HepG2 (cell line): ENCODE results near the gene NCOA4. TPM values are rescaled to one million over a fixed set of nuclear protein-coding genes. Genes with fewer than 3 reads are reported as not detected.

Source experiments
- FOXO4 ChIP-seq: sonication (generic); formaldehyde crosslinking; conservative IDR thresholded peaks from 2 replicates; pipeline ENCODE4 v1.8.1; 2023; ENCODE audit warnings: missing genetic modification reagents
- MTERF4 ChIP-seq: sonication (generic); formaldehyde crosslinking; IDR thresholded peaks from 2 replicates; pipeline ENCODE4 v1.8.0; 2023; ENCODE audit warnings: mild to moderate bottlenecking, missing genetic modification reagents
- NAIF1 ChIP-seq: sonication (generic); formaldehyde crosslinking; IDR thresholded peaks from 2 replicates; pipeline ENCODE4 v1.5.0; 2020; ENCODE audit warnings: mild to moderate bottlenecking, missing genetic modification reagents, borderline replicate concordance
- NFKBIZ ChIP-seq: IDR thresholded peaks from 2 replicates; pipeline ENCODE4 v1.6.1; 2018; ENCODE audit warnings: missing genetic modification reagents, missing compliant biosample characterization
- NR2F1 ChIP-seq, 2 experiments: fragments of 450-650 bp in 1 of 2; formaldehyde crosslinking in 1 of 2; IDR thresholded peaks; 2 replicates each; pipeline versions ENCODE4 v1.5.0 to v1.6.1; 2016 to 2020; ENCODE audit warnings: mild to moderate bottlenecking in 1 of 2, missing compliant biosample characterization in 1 of 2, missing genetic modification reagents in 1 of 2, moderate library complexity in 1 of 2
- SIN3A ChIP-seq: IDR thresholded peaks from 2 replicates; pipeline ENCODE4 v1.6.1; 2011; ENCODE audit warnings: low read depth, mild to moderate bottlenecking, control low read depth, low read length, borderline replicate concordance
- SNAI1 ChIP-seq: sonication (generic); formaldehyde crosslinking; IDR thresholded peaks from 2 replicates; pipeline ENCODE4 v1.5.0; 2020; ENCODE audit warnings: mild to moderate bottlenecking, missing genetic modification reagents, borderline replicate concordance
- SP5 ChIP-seq: IDR thresholded peaks from 2 replicates; pipeline ENCODE4 v1.6.1; 2016; ENCODE audit warnings: low read depth, borderline replicate concordance
- XRCC5 ChIP-seq: fragments of 200-400 bp; formaldehyde crosslinking; optimal IDR thresholded peaks from 2 replicates; pipeline ENCODE3; 2017; ENCODE audit warnings: mild to moderate bottlenecking, low read length
- ZBTB46 ChIP-seq: sonication (generic); formaldehyde crosslinking; IDR thresholded peaks from 2 replicates; pipeline ENCODE4 v1.4.0; 2020; ENCODE audit warnings: mild to moderate bottlenecking, missing genetic modification reagents, borderline replicate concordance
- ZNF3 ChIP-seq: IDR thresholded peaks from 2 replicates; pipeline ENCODE4 v1.7.0; 2017; ENCODE audit warnings: inconsistent platforms
- ZNF414 ChIP-seq: sonication (generic); formaldehyde crosslinking; IDR thresholded peaks from 2 replicates; pipeline ENCODE4 v1.5.0; 2020; ENCODE audit warnings: missing genetic modification reagents
- ZNF546 ChIP-seq: sonication (generic); formaldehyde crosslinking; conservative IDR thresholded peaks from 2 replicates; pipeline ENCODE4 v1.8.1; 2023; ENCODE audit warnings: mild to moderate bottlenecking, missing genetic modification reagents
- ZNF552 ChIP-seq: sonication (generic); formaldehyde crosslinking; IDR thresholded peaks from 2 replicates; pipeline ENCODE4 v1.9.0; 2022; ENCODE audit warnings: missing genetic modification reagents, mild to moderate bottlenecking, borderline replicate concordance
- ZNF646 ChIP-seq: sonication (generic); formaldehyde crosslinking; IDR thresholded peaks from 2 replicates; pipeline ENCODE4 v1.9.0; 2021; ENCODE audit warnings: mild to moderate bottlenecking, missing genetic modification reagents
- polyA plus RNA-seq, 8 experiments: library from polyadenylated mRNA; depleted of rRNA in 3 of 8; stranded (reverse) in 7 of 8; unstranded in 1 of 8; fragments of >200 nt; fragmentation: Illumina TruSeq in 4 of 8; extraction: Trizol in 4 of 8; gene quantifications; 2 replicates each; pipeline versions ENCODE4 v1.2.1 to v1.2.3, GENCODE V29; 2011 to 2016; ENCODE audit warnings: low read depth in 4 of 8, missing spikeins in 1 of 8, mixed read lengths in 1 of 8; ENCODE audit not compliant: insufficient read depth in 1 of 8
- total RNA-seq, 5 experiments: library from RNA; depleted of rRNA; stranded (reverse); fragments of >200 nt; fragmentation: Illumina TruSeq; extraction: Trizol; gene quantifications; 2 replicates each; pipeline ENCODE4 v1.2.3, GENCODE V29; 2016; ENCODE audit warnings: low read depth in 1 of 5

Gene NCOA4
- total and polyA plus RNA-seq, 2 of the 13 experiments (the other 11 are each of a cell fraction or from before 2014, with no cell fraction given), result 306 to 400 TPM

- peak; percentile 98 for TF ChIP-seq ZNF646
- TF ChIP-seq ZNF546, result no peak
- peak; percentile 97; the same call in 1 of the 2 replicates for TF ChIP-seq ZBTB46 (CRISPR knock-in tag)
- 0 out of 2 replicates have a peak, but pooled peaks have one; percentile 16 for TF ChIP-seq ZNF552 (CRISPR knock-in tag)
- TF ChIP-seq NR2F1 (CRISPR knock-in tag; IDR thresholded peaks at IDR 0.05), result peak; percentile 61 to 92; a peak in 2 of 4 replicates
- TF ChIP-seq NAIF1, result peak; percentile 68; the same call in 1 of the 2 replicates
- no peak for TF ChIP-seq SNAI1 (CRISPR knock-in tag)
- 0 out of 2 replicates have a peak, but pooled peaks have one; percentile 83 for TF ChIP-seq NFKBIZ (CRISPR knock-in tag)
- TF ChIP-seq XRCC5, result peak; percentile 21
- TF ChIP-seq SP5 (CRISPR knock-in tag), result no peak; the same call in none of the 2 replicates
- TF ChIP-seq ZNF414 (CRISPR knock-in tag), result no peak; the same call in 1 of the 2 replicates
- 0 out of 2 replicates have a peak, but pooled peaks have one; percentile 17 for TF ChIP-seq SIN3A
- TF ChIP-seq ZNF3, result no peak
- TF ChIP-seq MTERF4 (CRISPR knock-in tag), result no peak
- TF ChIP-seq FOXO4 (CRISPR knock-in tag), result no peak
Measured at GRCh38 chr10:46052057-46052790, 21.8 kb upstream of the NCOA4 start (continued).
